ENCODE measurements around the gene NHS.

- TF ChIP-seq, protein P1, sequence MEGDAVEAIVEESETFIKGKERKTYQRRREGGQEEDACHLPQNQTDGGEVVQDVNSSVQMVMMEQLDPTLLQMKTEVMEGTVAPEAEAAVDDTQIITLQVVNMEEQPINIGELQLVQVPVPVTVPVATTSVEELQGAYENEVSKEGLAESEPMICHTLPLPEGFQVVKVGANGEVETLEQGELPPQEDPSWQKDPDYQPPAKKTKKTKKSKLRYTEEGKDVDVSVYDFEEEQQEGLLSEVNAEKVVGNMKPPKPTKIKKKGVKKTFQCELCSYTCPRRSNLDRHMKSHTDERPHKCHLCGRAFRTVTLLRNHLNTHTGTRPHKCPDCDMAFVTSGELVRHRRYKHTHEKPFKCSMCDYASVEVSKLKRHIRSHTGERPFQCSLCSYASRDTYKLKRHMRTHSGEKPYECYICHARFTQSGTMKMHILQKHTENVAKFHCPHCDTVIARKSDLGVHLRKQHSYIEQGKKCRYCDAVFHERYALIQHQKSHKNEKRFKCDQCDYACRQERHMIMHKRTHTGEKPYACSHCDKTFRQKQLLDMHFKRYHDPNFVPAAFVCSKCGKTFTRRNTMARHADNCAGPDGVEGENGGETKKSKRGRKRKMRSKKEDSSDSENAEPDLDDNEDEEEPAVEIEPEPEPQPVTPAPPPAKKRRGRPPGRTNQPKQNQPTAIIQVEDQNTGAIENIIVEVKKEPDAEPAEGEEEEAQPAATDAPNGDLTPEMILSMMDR (IDR thresholded peaks at IDR 0.05): no peak
- TF ChIP-seq POLR2A (IDR thresholded peaks at IDR 0.05): no peak
Measured at GRCh38 chrX:17735406-17735805, 360.4 kb downstream of the NHS start.

All from body of pancreas (tissue), 4 donors.